ENCODE measurements around the gene LRRTM2.

DNA sequence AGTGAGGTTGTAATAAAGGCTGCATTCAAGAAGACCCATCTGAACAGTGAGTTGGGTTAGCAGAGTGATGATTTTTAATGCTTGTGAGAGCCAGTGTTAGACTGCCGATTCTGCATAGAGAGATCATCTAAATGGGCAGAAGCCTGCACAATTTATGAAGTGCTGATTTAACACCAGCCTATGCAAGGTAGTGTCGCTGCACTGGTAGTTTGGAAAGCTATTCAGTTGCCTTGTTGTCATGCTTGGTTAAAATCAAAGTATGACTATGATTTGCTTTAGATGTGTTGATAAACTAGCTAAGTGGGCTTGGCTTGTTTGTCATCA lies 379 bp upstream of the LRRTM2 start:
- TF ChIP-seq CTCF (IDR thresholded peaks at IDR 0.05 in 8 of 11, conservative IDR thresholded peaks at IDR 0.05 in 3 of 11) (no peak), POLR2AphosphoS5 (IDR thresholded peaks at IDR 0.05) (no peak), POLR2A (IDR thresholded peaks at IDR 0.05) (no peak)
